Activated CD4-positive, alpha-beta T cell treated with anti-CD3 and anti-CD28 coated beads, Interleukin-2, amount 50 U/mL, for 1 hour (primary cell): Measurements from ENCODE around the gene ATP5PO.
A peak's percentile ranks its signal among the peaks of the same experiment; 100 is the strongest.
"Not testable (repeated sequence)": the region's sequence is repeated elsewhere in the genome, so short reads cannot be mapped to it uniquely, and the experiment has no call there.

Source experiments
- DNase-seq: peaks from one replicate; pipeline ENCODE4 v3.0.0-alpha.2; 2020

ATP5PO gene

DNA sequence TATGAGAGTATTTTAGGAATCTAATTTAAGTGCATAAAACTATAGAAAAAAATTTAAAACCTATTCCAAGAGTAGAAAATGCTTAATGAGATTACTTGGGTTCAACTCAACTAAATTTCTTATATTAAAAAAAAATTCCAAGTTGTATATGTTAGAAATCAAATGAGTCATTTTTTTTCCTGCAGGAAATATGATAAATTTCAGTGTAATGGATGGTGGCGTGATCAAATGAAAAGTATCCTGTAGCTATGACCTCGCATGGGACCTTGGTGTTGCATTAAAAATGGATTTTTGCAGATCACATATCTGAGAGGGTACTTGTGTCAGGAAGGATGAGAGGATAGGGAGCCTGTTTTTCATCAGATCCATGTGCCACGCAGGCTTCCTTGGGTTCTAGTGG lies 17.9 kb downstream of the ATP5PO start:
- DNase-seq, result no peak

DNA sequence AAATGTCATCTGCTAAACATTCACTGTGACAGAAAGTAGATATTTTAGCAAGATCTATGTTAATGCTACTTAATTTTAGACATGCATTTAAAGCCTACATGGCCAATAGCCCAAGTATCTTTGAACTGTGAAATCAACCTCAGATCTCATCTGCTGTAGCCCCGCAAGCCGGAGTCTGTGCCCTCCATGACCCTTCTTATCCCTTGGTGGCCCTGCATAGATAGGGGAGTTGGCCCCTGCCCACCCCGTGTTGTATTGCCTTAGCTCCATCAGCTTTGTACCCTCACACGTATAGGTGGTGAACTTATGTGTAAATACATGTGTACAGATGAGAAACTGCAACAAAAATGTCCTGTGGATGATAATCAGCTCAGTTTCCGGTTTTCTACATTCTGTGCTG lies 18.5 kb downstream of the ATP5PO start:
- no peak for DNase-seq

DNA sequence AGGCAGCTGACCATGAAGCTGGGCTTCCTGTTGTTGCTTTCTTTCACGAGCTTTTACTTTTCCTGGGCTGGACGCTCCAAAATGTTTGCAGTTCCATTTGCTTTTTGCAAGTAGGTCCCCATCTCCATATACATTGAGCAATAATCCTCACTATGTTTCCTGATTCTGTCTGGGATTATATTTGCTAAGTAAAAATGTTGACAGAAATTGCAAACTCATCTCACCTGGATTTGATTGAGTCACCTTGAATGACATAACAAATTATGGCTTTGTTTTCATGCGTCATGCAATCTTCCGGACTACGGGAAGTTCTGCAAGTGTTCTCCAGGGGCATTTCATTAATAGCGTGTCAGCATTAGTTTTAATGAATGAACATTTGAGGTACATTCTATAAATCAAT lies 18.9 kb downstream of the ATP5PO start:
- no peak for DNase-seq

DNA sequence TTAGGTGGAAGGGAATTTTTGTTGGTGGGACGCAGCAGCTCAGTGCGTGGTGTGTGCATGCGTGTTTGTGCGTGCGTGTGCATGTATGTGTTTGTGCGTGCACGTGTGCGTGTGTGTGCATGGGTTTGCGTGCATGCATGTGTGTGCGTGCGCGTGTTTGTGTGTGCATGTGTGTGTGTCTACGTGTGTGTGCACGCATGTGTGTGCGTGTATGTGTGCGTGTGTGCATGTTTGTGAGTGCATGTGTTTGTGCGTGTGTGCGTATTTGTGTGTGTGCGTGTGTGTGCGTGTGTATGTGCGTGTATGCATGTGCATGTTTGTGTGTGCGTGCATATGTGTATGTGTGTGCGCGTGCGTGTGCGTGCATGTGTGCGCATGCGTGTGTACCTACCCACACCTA lies 20.2 kb downstream of the ATP5PO start:
- DNase-seq, result no peak

DNA sequence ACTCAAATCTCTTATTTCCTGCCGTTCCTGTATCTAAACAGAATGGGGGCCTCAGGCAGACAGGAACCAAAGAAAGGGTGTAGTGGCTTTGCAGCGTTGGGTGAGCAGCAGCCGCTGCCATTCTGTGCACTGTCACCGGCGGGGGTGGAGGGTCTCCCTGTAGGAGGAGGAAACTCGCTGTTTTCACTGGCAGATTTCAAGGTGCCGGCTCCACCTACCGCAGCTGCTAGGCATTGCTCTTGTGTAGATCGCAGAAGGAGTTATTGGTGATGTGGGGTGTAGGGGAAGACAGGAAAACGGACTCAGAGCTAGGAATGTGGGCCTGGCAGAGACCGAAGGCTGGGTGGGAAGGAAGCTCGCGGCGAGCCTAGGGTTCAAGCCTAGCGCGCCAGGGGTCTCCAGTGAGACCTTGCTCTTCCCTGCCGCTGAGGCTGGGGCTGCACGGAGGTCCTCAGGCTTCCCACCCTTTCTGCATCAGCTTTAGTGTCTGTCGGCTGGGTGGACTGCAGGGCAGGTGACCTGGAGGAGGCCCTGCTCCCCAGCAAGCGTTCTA lies 20.8 kb downstream of the ATP5PO start:
- DNase-seq, result peak; percentile 53

DNA sequence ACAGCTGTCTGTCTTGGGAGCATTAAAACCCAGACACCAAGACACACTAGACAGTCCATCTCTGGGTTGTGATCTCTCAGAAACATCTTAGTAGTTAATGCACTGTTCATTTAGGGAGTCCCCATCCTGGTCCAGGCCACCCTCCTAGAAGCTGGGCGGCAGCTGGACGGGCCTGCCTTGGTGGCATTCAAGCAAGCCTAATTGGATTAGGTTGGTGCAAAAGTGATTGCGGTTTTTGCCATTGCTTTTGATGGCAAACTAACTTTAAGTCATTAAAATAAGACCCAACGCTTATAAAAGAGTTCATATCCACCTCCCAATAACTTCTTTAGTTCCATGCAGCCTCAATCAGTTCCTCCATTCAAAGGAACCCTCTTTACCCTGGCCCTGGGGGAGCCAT lies 21.7 kb downstream of the ATP5PO start:
- no peak for DNase-seq

DNA sequence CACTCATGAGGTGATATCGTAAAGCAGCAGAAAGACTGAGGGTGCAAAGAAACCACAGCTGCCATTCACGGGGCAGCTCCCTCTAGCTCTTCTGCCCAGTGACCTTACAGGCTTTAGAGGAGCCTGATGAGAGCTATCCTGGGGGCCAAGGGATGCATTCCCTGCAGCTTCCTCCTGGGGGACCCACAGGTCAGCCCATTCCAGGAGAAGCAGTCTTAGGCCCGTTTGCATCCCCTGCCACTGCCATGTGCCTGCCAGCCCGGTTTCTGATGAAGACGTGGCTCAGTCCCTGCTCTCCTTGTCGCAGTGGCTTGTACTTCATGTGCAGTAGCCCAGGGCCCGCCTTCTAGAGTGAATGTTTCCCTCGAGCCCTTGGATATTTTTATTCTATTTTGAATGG lies 22.8 kb downstream of the ATP5PO start:
- no peak for DNase-seq

DNA sequence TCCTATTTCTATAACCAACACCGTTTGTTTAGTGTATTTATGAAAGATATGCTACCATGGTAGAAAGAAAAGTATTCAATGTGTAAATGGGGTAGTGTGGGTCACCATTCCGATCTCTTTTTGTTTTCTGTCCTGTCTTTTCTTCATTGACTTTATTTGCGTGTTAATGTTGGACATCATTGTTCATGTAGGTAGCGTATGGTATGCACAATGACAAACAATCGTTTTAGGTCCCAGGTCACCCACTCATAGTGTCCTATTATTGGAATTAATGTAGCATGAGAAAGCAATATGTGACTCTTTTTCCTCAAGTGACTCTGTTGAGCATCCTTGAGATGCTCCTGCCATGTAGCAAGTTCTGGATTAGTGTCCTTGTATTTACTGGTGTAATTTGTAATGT lies 25.4 kb downstream of the ATP5PO start:
- no peak for DNase-seq

DNA sequence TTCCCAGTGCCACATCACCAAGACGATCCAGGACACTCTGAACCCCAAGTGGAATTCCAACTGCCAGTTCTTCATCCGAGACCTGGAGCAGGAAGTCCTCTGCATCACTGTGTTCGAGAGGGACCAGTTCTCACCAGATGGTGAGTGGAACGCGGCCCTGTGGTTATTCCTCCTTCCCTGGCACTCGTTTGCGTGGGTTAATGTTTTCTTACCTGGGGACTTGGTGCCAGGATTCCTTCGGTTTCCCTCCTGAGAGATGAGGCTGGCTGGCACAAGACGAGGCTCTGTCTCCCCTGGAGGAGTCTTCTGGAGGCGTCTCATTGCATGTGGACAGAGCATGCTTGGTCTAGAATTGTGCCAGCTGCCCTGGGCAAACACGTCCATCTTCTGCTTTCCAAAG lies 29.3 kb downstream of the ATP5PO start:
- DNase-seq, result no peak

DNA sequence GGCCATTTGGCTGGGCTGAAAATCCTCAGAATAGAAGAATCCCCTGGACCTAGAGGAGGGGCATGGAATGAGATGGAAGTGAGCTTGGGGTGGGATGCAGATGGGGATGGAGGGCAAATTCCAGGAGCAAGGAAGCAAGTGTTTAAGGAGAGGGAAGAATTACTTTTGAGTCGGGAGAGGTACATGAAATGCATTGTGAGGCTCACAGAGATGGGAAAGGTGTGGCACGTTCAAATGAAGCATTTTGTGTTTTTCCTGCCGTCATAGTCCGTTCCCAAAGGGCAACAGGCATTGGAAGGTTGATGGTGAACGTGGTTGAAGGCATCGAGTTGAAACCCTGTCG lies 30.5 kb downstream of the ATP5PO start:
- no peak for DNase-seq

DNA sequence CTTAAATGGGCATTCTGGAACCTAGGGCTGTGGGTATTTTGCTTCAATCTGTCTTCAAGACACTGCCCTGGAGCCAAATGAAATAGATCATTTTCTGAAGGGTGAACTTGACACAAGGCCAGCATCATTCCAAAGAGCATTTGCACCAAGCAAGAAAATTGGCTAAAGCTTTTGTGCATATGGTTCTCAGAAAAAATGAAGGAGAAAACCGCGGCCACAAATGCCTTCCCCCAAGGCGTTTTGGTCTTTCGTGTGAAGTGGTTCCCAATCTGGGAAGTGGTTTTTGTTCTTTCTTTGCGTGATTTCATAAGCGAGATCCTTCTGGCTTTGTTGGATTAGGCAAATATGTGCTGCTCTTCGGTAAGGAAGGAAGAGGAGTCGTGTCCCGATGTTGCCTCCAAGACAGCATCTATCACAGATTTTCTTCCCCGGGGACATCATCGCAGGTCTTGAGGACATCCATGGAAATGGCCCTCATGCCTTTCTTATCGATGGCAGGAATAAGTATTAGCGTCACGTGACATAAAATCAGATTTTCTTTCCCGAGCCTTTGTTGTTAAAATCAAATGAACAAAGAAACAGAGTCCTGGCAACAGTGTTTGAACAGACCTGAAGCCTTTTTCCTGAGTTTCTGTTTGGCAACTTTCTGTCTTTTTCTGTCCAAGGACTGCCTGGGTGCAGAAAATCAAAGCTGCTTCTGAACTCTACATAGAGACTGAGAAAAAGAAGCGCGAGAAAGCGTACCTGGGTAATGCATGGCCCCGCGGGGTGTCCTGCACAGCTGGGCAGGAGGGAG lies 31.0 kb downstream of the ATP5PO start:
- no peak for DNase-seq

DNA sequence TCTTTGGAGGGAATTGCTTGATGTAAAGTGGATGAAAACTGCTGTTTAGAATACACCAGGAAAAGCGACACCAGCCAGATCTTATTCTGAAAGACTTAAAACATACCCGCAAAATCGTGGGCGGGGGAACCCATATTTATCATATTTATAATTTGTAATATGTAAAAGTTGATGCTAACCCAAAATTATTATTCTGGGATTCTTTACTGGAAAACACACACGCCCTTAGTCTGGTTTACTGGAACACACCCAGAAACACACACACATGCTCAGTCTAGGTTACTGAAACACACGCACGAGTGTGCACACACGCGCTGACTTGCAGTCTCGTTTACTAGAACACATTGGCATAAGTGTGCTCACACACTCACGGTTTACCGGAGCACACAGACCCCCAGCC lies 32.5 kb downstream of the ATP5PO start:
- DNase-seq, result no peak

DNA sequence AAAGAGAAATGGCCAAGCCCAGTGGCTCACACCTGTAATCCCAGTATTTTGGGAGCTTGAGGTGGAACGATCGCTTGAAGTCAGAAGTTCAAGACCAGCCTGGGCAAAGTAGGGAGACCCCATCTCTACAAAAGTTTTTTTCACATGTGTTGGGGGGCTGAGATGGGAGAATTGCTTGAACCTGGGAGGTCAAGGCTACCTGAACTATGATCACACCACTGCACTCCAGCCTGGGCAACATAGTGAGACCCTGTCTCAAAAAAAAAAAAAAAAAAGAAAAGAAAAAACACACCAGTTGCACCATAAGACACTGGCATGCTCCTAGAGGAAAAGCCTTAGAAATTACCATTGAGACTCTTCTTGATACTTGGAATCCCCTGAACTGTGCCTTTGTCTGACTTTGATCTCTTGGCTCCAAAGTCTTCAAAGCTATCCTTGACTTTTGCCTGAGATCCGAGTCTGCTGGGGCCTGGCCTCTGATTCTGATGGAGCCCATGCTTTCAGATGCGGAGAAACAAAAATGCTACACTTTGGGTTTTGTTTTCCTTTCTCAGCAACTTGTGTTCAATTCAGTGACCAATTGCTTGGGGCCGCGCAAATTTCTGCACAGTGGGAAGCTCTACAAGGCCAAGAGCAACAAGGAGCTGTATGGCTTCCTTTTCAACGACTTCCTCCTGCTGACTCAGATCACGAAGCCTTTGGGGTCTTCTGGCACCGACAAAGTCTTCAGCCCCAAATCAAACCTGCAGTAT lies 33.7 kb downstream of the ATP5PO start:
- no peak for DNase-seq

DNA sequence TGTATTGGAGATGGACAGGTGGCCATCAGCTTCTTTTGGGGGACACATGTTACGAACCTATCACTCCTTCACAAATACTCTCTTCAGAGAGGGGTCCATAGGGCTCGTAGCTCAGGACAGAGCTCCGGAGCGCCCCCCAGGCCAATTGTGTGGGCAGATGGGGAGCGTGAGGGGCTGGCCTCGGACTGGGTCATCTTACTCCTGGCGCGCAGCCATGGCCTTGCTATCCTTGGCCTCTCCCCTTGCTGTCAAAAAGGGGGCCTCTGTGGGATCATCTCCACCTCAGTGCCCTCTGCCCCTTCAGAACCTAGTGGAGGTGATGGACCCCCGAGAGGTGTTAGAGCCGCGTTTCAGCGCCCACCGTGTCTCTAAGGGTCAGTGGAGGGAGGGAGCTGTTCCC lies 35.0 kb downstream of the ATP5PO start:
- DNase-seq, result no peak

DNA sequence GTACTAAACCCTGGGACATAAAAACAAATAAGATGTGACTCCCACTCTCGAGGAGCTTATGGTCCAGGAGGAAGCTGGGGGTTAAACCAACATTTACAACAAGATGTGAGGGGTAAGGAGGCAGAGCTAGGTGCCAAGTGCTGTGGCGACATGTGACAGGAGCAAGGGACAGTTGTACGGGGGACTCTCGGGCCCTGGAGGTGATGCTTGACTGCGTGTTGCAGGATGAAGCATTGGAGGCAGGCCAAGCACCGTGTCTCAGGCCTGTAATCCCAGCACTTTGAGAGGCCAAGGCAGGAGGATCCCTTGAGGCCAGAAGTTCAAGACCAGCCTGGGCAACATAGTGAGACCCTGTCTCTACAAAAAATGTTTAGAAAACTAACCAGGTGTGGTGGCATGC lies 36.8 kb downstream of the ATP5PO start:
- DNase-seq, result no peak

DNA sequence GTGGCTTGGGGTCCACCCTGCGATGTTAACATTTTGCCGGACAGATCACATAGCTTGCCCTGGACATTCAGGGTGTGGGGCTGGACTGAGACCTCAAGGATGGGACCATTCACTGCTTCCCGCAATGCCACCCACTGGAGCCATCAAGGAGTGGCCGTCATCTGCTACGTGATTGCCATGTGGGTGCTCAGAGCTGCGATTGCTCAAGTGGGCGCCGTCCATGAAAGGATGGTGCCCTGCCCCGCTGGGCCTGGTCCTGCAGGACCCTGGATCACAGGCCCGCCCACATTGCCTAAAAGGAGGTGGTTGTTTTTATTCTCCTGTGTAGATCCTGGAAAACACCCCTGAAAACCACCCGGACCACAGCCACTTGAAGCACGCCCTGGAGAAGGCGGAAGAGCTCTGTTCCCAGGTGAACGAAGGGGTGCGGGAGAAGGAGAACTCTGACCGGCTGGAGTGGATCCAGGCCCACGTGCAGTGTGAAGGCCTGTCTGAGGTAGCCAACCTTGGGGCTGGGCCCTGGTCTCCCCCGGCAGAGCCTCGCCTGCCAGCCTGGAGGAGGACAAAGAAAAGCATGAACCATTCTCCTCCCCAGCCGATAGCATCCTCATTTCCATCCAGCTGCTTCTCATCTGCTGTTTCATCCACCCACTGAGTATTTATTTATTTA lies 40.4 kb downstream of the ATP5PO start:
- no peak for DNase-seq

DNA sequence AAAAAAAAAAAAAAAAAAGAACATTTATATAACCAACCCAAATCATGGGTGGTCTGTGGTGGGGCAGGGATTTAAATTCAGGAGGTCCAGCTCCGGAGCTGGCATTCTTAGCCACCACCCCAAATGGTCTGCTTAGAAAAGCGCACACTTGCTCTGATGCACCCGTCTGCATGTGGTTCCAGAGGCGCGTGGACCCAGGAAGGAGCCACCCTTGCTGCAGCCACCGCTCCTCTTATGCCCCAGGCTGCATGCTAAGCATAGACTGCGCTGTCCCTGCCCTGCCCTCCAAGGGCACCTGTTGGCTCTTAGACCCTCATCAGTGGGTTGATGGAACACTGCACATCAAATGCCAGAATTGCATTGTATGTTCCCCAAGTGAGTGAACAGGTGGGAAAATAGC lies 41.4 kb downstream of the ATP5PO start:
- DNase-seq, result no peak

DNA sequence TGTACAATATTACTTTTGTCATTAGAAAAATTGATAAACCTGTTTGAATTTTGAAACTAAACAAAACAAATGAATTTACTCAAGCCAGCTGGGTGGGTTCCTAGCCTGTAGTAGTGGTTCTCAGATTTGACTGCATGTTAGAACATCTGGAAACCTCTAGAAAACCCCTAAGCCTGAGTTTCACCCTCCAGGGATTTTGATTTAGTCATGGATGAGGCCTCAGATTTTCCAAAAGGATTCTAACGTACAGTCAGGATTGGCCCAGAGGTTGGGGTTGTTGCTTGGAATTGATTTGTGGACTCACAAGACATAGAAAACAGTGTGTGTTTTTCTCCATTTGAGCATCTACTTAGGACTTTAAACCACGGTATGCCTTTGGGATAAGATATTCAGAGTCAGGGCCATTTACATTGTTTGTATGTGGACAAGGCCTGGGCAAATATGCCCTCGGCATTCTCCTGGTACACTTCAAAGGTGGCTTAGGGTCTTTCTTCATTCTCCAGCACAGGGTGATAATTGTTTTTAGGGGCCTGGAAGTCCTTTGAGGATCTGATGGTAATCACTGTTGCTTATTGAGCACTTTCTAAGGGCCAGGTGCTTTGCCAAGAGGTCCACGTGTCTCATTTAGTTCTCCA lies 42.6 kb downstream of the ATP5PO start:
- DNase-seq, result no peak

DNA sequence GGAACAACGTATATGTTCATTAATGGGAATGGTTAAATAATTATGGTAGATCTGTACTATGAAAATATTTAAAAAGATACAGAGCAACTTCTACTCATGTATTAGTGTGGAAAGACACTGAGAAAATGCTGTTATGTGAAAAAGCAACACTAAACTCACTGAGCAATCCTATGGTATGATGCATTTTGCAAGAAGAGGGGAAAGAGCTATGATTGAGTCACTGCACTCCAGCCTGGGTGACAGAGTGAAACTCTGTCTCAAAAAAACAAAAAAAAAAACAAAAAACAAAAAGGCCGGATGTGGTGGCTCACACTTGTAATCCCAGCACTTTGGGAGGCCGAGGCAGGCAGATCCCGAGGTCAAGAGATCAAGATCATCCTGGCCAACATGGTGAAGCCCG lies 44.4 kb downstream of the ATP5PO start:
- DNase-seq, result no peak

DNA sequence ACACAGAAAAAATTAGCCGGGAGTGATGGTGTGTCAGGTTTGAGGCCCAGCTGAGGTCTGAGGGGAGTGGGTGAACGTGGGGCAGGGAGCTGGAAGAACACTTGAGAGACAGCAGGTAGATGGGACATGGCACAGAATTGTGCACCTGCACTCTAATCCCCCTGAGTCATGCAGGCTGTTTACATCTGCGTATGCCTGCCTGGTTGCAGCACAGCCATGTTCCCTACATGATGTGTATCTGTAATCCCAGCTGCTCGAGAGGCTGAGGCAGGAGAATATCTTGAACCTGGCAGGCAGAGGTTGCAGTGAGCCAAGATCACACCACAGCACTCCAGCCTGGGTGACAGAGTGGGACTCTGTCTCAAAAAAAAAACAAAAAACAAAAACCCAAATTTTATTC lies 44.8 kb downstream of the ATP5PO start:
- no peak for DNase-seq

DNA sequence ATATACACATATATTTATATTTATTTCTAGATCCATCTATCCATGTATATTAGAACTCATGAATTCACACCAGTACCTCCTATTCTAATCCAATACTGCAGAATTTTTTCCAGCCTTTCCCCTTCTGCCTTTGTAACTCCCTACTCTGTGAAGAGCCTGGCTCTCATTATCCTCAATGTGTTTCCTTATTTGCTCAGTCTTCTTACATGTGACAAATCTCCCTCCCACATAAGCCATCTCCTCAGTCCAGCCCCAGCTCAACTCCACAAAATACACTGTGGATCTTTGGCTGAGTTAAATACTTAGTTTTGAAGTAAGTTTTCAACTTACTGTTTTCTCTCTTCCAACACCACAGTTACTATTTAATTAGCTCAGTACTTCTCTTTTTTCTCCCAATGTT lies 45.7 kb downstream of the ATP5PO start:
- DNase-seq, result no peak

DNA sequence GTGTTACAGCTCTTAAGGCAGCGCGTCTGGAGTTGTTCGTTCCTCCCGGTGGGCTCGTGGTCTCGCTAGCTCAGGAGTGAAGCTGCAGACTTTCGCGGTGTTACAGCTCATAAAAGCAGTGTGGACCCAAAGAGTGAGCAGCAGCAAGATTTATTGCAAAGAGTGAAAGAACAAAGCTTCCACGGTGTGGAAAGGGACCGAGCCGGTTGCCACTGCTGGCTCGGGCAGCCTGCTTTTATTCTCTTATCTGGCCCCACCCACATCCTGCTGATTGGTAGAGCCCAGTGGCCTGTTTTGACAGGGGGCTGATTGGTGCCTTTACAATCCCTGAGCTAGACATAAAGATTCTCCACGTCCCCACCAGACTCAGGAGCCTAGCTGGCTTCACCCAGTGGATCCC lies 47.7 kb downstream of the ATP5PO start:
- DNase-seq, result not testable (repeated sequence)

DNA sequence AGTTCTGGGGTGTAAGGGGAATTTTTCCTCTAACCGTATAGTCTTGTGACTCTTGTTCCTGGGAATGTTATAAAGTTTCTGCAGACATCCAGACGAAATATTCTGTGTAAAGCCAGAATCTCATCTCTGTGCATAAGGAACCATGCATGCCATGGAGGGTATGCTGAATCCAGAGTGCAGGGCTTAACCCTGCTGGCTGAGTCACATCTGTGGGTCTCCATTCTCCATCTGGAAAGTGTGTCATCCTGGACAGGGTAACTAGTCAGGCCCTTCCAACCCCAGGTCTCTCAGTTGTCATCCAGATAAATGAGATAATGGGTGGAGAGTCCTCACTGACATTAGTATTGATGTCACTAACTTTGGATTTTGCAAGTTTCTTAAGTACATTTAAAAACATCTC lies 48.8 kb downstream of the ATP5PO start:
- DNase-seq, result no peak
